Measurements from ENCODE around the gene ZNF800. TPM values are rescaled to one million over a fixed set of nuclear protein-coding genes. Genes with fewer than 3 reads are reported as not detected.

The ZNF800 gene
- total RNA-seq, 4 donors from 2014 or later, result 33.8 to 37.3 (median 35.1) TPM

GRCh38 chr7:127419196-127419595, 26.7 kb upstream of the ZNF800 start:
- 58 to 75% methylated on average over 2 of the region's 2 CpGs for WGBS, 2 donors (ENCODE audit: low coverage in 1 of 2)
- no peak for ATAC-seq
- no peak overlapping the region for H3K27ac ChIP-seq
- H3K36me3 ChIP-seq, result no peaks in the 10 kb centered on the region
- H3K4me1 ChIP-seq, result no peaks in the 10 kb centered on the region
- H3K4me3 ChIP-seq, result no peak overlapping the region
- H3K9me3 ChIP-seq, result no peaks in the 10 kb centered on the region
- TF ChIP-seq CTCF (IDR thresholded peaks at IDR 0.05) (no peak), POLR2AphosphoS5 (IDR thresholded peaks at IDR 0.05) (no peak), POLR2A (IDR thresholded peaks at IDR 0.05) (no peak), EP300 (IDR thresholded peaks at IDR 0.05) (no peak)
- H3K27me3 ChIP-seq, result no peaks in the 10 kb centered on the region

- H3K4me3 ChIP-seq, result no peak overlapping the region
- H3K9me3 ChIP-seq, result no peaks in the 10 kb centered on the region
- no peak overlapping the region for H3K27ac ChIP-seq
- no peaks in the 10 kb centered on the region for H3K27me3 ChIP-seq
- no peak for ATAC-seq
- H3K4me1 ChIP-seq, result no peaks in the 10 kb centered on the region
- TF ChIP-seq POLR2AphosphoS5 (IDR thresholded peaks at IDR 0.05), result no peak
- no peaks in the 10 kb centered on the region for H3K36me3 ChIP-seq
- 44 to 50% methylated on average over 2 of the region's 2 CpGs for WGBS, 2 donors (ENCODE audit: low coverage in 1 of 2)
These were observed 26.0 kb upstream of the ZNF800 start for GRCh38 chr7:127418459-127418858.

DNA sequence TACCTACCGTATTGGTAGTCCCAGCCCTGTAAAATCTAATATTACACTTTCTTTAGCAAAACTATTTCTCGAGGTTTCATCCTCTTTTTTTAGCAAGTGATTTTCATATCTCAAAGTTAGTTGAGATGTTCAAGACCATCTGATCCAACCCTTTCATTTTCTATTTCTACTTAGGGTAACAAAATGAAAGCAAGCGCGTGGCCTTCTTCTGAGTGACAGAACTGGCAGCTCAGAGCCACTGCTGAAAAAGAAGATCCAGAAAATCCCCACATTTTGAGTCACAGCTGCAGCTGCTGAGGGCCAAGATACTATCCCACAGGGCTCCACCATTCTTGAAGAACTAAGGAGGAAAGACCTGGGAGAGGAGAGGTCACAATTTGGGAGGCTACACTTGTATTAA, 24.8 kb upstream of the ZNF800 start:
- Histone ChIP-seq H3K4me3 (no peak overlapping the region), H3K36me3 (no peaks in the 10 kb centered on the region), H3K27ac (no peak overlapping the region), H3K9me3 (no peaks in the 10 kb centered on the region), H3K27me3 (no peaks in the 10 kb centered on the region), H3K4me1 (no peaks in the 10 kb centered on the region)
- no peak for ATAC-seq
- 77 to 81% methylated on average over 2 to 4 of the region's 4 CpGs for WGBS, 2 donors (ENCODE audit: low coverage in 1 of 2)
- TF ChIP-seq POLR2AphosphoS5 (IDR thresholded peaks at IDR 0.05) (no peak), EP300 (IDR thresholded peaks at IDR 0.05) (no peak), CTCF (IDR thresholded peaks at IDR 0.05) (no peak), POLR2A (IDR thresholded peaks at IDR 0.05) (no peak)

- no peaks in the 10 kb centered on the region for H3K9me3 ChIP-seq
- H3K27ac ChIP-seq, result no peak overlapping the region
- no peak for ATAC-seq
- H3K27me3 ChIP-seq, result no peaks in the 10 kb centered on the region
- no peaks in the 10 kb centered on the region for H3K36me3 ChIP-seq
- WGBS, 2 donors (ENCODE audit: low coverage in 1 of 2), result 89 to 100% methylated on average over 1 to 3 of the region's 4 CpGs
- no peak overlapping the region for H3K4me3 ChIP-seq
- no peak for TF ChIP-seq EP300 (IDR thresholded peaks at IDR 0.05)
- TF ChIP-seq POLR2AphosphoS5 (IDR thresholded peaks at IDR 0.05), result no peak
- no peak for TF ChIP-seq CTCF (IDR thresholded peaks at IDR 0.05)
- TF ChIP-seq POLR2A (IDR thresholded peaks at IDR 0.05), result no peak
- H3K4me1 ChIP-seq, result no peaks in the 10 kb centered on the region
These were observed 22.7 kb upstream of the ZNF800 start for GRCh38 chr7:127415060-127415742.

- no peak for TF ChIP-seq CTCF (IDR thresholded peaks at IDR 0.05)
- TF ChIP-seq POLR2A (IDR thresholded peaks at IDR 0.05), result no peak
- no peak for TF ChIP-seq EP300 (IDR thresholded peaks at IDR 0.05)
- no peak for TF ChIP-seq POLR2AphosphoS5 (IDR thresholded peaks at IDR 0.05)
- Histone ChIP-seq H3K9me3 (no peaks in the 10 kb centered on the region), H3K36me3 (no peaks in the 10 kb centered on the region), H3K4me1 (no peaks in the 10 kb centered on the region), H3K27ac (no peak overlapping the region), H3K4me3 (no peak overlapping the region), H3K27me3 (no peaks in the 10 kb centered on the region)
- ATAC-seq, result no peak
- WGBS, 2 donors (ENCODE audit: low coverage in 1 of 2), result 77 to 100% methylated on average over 2 of the region's 2 CpGs
These were observed 21.5 kb upstream of the ZNF800 start for GRCh38 chr7:127413962-127414361.
